ENCODE data around the gene CAMTA1. TPM values are rescaled to one million over a fixed set of nuclear protein-coding genes. Genes with fewer than 3 reads are reported as not detected.

CAMTA1 gene
- polyA plus RNA-seq, 1 experiment = 23.1 TPM

DNA sequence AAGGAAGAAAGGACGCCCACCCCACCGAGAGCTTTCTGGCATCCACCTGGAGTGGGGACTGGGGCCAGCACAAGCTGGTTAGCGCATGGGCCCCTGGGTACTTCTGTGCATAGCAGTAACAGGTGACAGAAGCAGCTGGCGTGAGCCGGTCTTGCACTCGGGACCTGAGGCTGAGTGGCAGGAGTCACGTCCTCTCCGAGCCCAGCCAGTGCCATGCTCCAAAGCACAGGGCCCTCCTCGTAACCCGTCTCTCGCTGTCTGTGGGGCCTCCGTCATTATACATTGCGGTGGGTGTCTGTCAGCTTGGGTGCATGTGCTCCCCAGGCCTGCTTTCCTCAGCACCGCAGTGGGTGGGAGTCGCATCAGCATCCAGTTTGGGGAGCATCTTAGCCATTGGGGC lies 898.3 kb downstream of the CAMTA1 start:
- no peak for DNase-seq (ENCODE audit: low read depth)
- ChIA-PET POLR2A (no interaction called here), CTCF (interaction anchor here (1.1 to 9.1 kb wide), 3 partner anchors 15 to 70 kb away, joined by 3 to 113 read pairs (median 45); no protein-coding TSS in a partner anchor)
- Histone ChIP-seq H3K4me3 (ENCODE audit: low read depth, low read length) (no peak overlapping the region), H3K36me3 (ENCODE audit: control insufficient read depth, insufficient read depth, low read length) (no peaks in the 10 kb centered on the region), H3K27me3 (ENCODE audit: control insufficient read depth, insufficient read depth, low read length) (no peaks in the 10 kb centered on the region; the same call in 1 of the 2 replicates)
- TF ChIP-seq, protein P1, sequence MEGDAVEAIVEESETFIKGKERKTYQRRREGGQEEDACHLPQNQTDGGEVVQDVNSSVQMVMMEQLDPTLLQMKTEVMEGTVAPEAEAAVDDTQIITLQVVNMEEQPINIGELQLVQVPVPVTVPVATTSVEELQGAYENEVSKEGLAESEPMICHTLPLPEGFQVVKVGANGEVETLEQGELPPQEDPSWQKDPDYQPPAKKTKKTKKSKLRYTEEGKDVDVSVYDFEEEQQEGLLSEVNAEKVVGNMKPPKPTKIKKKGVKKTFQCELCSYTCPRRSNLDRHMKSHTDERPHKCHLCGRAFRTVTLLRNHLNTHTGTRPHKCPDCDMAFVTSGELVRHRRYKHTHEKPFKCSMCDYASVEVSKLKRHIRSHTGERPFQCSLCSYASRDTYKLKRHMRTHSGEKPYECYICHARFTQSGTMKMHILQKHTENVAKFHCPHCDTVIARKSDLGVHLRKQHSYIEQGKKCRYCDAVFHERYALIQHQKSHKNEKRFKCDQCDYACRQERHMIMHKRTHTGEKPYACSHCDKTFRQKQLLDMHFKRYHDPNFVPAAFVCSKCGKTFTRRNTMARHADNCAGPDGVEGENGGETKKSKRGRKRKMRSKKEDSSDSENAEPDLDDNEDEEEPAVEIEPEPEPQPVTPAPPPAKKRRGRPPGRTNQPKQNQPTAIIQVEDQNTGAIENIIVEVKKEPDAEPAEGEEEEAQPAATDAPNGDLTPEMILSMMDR (IDR thresholded peaks at IDR 0.05; ENCODE audit: insufficient read depth, low read depth, low read length) = no peak

DNA sequence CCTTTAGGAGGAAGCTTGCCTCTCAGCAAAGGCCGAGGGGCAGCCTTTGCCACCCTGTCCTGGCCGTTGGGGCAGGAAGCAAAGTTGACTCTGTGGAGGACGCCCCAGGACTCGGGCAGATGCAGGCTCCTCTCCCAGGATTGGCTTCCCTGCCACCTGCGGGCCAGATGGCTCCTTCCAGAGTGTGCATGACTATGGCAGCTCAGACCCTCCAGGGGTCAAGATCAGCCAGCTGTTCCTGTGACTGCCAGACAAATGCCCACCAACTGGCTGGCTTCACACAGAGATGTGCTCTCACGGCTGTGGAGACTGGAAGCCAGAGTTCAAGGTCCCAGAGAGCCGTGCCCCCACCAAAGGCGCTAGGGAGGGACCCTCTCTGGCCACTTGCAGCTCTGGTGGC lies 898.9 kb downstream of the CAMTA1 start:
- CTCF ChIA-PET = interaction anchor here (1.1 to 9.1 kb wide), 2 partner anchors 16 to 69 kb away, joined by 3 to 113 read pairs; no protein-coding TSS in a partner anchor
- TF ChIP-seq, protein P1 (IDR thresholded peaks at IDR 0.05; ENCODE audit: insufficient read depth, low read depth, low read length) = no peak
- POLR2A ChIA-PET = no interaction called here

DNA sequence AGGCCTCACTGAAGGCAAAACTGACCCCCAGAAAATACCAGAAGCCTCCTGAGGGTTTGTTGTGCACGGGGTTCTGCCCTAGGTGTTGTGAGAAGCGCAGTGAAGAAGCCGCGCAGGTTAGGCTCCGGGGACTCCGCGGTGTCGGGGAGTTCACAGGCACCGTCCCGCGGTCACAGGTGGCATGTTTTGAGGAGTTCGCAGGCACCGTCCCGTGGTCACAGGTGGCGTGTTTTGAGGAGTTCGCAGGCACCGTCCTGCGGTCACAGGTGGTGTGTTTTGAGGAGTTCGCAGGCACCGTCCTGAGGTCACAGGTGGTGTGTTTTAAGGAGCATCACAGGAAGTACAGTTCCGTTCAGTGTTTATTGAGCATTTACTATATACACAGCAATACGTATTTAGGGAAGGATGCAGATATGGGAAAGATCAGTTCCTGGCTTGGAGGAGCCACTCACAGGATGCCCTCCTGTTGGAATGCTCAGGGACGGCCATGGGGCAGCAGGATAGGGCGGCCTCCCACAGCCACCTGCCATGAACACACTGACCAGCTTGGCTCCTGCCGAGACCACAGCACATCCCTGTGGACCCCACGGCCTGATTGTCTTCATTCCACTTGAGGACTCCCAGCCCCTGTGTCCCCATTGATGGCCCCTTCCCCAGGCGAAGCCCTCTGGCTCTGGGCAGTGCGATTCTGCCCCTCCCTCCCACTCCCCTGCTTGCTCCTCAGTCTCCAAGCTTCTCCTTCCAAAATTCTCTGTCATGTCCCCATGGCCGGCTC lies 899.8 kb downstream of the CAMTA1 start:
- Histone ChIP-seq H3K4me3 (ENCODE audit: low read depth, low read length) (no peak overlapping the region), H3K36me3 (ENCODE audit: control insufficient read depth, insufficient read depth, low read length) (no peaks in the 10 kb centered on the region), H3K27me3 (ENCODE audit: control insufficient read depth, insufficient read depth, low read length) (no peaks in the 10 kb centered on the region)
- ChIA-PET POLR2A (no interaction called here), CTCF (interaction anchor here (1.1 kb wide), 1 partner anchor 68 kb away, joined by 3 read pairs; no protein-coding TSS in a partner anchor)
- no peak for DNase-seq (ENCODE audit: low read depth)
- TF ChIP-seq, protein P1 (IDR thresholded peaks at IDR 0.05; ENCODE audit: insufficient read depth, low read depth, low read length) = no peak

More for the DNA sequence above, 898.9 kb downstream of the CAMTA1 start:
- Histone ChIP-seq H3K4me3 (ENCODE audit: low read depth, low read length) (no peak overlapping the region), H3K27me3 (ENCODE audit: control insufficient read depth, insufficient read depth, low read length) (no peaks in the 10 kb centered on the region), H3K36me3 (ENCODE audit: control insufficient read depth, insufficient read depth, low read length) (no peaks in the 10 kb centered on the region)
- no peak for DNase-seq (ENCODE audit: low read depth)

DNA sequence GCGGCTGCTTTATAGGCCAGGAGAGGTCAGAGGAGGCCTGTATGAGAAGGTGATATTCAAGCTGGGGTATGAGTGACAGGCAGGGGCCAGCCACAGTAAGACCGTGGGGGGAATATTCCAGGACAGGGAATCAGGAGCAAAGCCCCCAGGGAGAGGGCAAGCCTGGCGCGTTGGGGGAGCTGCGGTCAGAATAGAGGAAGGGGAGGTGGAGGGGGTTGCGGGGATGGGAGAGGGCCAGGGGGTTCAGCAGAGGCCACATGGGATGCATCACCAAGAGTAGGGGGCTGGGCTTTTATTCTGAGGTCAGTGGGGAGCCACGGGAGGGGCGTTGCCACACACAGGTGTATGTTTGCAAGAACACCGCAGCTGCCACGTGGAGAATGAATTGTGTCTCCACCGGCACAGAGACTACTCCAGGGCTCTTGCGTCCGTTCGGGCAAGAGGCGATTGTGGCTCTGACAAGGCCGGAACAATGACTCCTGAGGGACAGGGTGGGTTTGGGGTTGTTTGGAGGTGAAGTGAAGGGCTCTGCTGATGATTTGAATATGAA lies 901.1 kb downstream of the CAMTA1 start:
- TF ChIP-seq, protein P1 (IDR thresholded peaks at IDR 0.05; ENCODE audit: insufficient read depth, low read depth, low read length) = no peak
- CTCF ChIA-PET = interaction anchor here (1.2 kb wide), 1 partner anchor 18 kb away, joined by 3 read pairs; no protein-coding TSS in a partner anchor
- Histone ChIP-seq H3K4me3 (ENCODE audit: low read depth, low read length) (no peak overlapping the region), H3K27me3 (ENCODE audit: control insufficient read depth, insufficient read depth, low read length) (no peaks in the 10 kb centered on the region), H3K36me3 (ENCODE audit: control insufficient read depth, insufficient read depth, low read length) (no peaks in the 10 kb centered on the region)
- POLR2A ChIA-PET = no interaction called here
- no peak for DNase-seq (ENCODE audit: low read depth)

DNA sequence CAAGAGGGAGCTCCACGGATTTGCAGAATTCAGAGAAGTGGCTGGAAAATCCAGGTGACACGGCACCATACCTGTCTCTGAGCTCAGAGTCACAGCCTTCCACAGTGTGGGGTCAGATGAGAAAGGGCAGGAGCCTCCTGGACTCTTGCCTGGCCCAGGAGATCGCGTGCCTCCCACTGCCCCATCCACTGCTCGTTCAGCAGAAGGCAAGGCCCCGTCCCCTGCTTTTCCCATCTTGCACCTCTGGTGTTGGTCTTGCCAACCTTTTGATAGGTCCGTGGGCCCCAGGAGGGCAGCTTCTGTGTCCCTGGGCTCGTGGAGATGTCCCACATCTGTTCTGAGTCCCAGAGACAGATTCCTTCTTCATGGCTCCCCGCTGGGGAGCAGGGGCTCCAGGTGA lies 902.2 kb downstream of the CAMTA1 start:
- ChIA-PET POLR2A (no interaction called here), CTCF (interaction anchor here (1.2 to 1.8 kb wide), 3 partner anchors 17 to 20 kb away, joined by 3 to 6 read pairs (median 4); no protein-coding TSS in a partner anchor)
- DNase-seq (ENCODE audit: low read depth) = no peak
- no peak overlapping the region for H3K4me3 ChIP-seq (ENCODE audit: low read depth, low read length)
- H3K36me3 ChIP-seq (ENCODE audit: control insufficient read depth, insufficient read depth, low read length) = no peaks in the 10 kb centered on the region
- TF ChIP-seq, protein P1 (IDR thresholded peaks at IDR 0.05; ENCODE audit: insufficient read depth, low read depth, low read length) = no peak
- H3K27me3 ChIP-seq (ENCODE audit: control insufficient read depth, insufficient read depth, low read length) = peaks cover 2% of the 10 kb centered on the region; the same call in 1 of the 2 replicates
